Stimulated activated CD4-positive, alpha-beta T cell treated with anti-CD3 and anti-CD28 coated beads, TNF-alpha, amount 100 ng/mL, for 48 hours (primary cell): ENCODE measurements around the gene NECTIN1.

Experiments
- DNase-seq, 3 donors: peaks; one replicate each; pipeline ENCODE4 v3.0.0-alpha.2; 2020; ENCODE audit warnings: low read depth in 3 of 3

NECTIN1 gene

DNA sequence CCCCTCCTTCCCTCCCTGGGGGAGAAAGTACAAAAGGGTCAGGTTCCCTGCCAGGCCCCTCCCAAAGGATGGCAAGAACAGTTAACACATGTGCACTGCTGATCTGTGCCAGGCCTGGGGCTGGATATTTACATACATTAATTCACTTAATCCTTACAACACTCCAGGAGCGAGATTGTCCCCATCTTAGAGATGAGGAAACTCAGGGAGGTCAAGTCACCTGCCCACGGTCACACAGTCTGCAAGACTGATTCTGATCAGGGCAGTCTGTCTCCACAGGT is 36.5 kb downstream of the NECTIN1 start:
- DNase-seq, result no peak

- no peak for DNase-seq
These were observed 37.1 kb downstream of the NECTIN1 start for GRCh38 chr11:119691701-119692539.

- no peak for DNase-seq
These were observed 37.9 kb downstream of the NECTIN1 start for GRCh38 chr11:119691020-119691666.

DNA sequence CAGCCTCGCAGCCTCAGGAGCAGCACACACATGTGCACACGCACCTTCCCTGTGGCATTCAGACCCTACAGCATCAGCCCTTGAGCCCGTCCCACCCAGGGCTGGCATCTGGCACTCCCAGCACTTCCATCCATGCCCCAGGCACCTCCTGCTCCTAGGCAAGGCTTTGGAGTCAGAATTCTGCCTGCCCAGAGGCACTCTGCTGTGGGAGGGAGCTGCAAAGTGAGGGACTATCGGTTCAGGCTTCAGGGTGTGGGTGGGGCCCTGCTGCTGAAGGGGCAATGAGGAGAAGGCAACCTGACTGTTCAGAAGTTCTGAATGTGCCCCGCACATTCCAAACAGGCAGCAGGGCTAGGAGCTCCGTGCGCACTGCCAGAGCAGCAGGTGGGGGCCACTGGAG is 39.7 kb downstream of the NECTIN1 start:
- no peak for DNase-seq

DNA sequence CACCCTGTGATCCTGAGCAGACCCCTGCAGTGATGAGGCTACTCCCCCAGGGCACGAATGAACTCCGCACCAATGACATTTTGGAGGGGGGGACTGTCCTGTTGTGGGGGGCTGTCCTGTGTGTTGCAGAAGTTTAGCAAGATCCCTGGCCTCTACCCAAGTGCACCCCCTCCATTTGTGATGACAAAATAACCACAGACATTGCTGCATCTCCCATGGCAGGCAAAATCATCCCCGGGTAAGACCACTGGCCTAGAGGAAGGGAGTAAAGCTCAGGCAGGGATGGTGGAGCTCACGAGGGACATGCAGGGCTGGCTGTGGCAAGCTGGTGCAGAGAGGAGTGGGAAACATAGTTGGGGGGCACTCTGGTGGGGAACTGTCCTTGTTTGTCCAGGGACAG is 40.6 kb downstream of the NECTIN1 start:
- DNase-seq, result no peak

GRCh38 chr11:119687373-119688046 is 41.5 kb downstream of the NECTIN1 start:
- DNase-seq, result no peak

GRCh38 chr11:119686177-119686882 is 42.7 kb downstream of the NECTIN1 start:
- no peak for DNase-seq

DNA sequence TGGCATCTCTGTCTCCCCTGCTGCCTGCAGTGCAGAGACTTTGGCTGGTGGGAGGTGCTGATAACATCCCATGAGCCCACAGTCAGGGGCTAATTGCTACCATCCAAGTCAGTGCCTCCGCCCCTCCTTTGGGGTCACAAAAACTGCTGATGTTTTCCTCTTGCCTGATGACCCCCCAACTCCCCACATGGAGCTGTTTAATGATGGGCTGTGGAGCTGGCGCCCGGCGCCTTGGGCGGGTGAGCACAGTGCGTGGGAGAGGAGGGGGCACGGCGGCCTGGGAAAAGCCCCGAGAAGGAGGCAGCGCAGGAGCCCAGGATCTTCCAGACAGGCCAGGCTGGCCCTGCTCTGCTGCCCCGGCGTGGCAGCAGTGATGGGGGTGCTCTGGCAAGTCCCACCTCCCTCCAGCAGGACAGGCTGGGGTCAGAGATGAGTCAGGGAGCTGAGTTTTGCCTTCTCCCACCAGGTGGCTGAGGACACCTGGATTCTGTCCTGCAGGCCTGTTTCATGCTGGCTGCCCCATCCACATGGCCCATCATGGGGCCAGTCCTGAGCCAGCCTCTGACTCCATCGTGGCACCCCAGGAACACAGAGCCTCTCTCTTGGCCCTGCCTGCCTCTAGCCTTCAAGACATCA is 43.8 kb downstream of the NECTIN1 start:
- DNase-seq, result no peak

DNA sequence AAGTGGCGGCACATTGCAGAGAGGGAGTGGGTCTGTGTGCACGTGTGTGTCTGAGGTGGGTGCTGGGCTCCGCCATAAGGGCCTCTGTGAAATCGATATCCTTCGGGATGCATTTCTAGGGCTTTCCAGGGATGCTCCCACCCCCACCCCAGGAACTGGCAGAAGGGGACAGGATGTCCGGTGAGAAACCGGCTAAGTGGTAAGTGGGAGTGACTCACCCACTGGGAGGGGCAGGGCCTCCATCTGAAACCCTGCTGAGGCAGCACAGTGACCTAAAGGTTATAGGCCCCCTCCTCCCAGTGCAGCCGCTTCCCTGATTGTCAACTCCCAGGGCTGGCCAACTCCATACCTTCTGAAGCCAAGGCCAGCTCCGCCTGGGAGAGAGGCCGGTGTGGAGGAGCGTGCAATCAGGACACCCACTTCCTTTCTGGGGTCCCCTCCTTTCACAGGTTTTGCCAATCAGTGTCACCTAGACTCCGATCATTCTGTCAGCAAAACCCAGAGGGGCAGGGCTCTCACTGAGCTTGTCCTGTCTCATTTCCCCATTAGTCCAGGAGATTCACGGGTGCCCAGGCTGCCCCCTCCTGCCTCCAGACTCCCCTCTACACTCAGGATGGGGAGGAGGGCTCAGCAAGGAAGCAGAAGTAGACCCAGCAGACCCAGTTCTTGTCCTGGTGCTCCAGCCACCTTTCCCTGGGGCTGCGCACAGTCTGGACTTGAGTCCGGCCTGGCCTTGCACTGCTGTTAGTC is 44.5 kb downstream of the NECTIN1 start:
- no peak for DNase-seq

DNA sequence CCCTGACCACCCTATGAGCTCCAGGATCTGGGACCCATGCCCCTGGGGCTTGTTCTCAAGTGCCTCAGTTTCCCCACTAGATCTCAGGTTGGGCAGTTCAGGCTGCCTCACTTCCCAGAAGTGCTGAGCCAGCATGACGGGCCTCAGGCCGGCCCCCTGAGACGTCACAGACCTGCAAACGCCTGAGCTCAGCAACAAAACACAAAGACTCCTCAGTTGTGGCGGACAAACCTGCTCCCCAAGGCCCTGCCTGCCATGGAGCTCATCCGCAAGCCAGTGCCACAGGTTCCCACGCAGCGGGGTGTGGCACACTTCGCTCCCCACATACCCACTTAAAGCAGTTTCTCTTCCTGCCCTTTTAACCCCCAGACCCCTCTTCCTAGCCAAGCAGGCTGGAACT is 45.2 kb downstream of the NECTIN1 start:
- no peak for DNase-seq

DNA sequence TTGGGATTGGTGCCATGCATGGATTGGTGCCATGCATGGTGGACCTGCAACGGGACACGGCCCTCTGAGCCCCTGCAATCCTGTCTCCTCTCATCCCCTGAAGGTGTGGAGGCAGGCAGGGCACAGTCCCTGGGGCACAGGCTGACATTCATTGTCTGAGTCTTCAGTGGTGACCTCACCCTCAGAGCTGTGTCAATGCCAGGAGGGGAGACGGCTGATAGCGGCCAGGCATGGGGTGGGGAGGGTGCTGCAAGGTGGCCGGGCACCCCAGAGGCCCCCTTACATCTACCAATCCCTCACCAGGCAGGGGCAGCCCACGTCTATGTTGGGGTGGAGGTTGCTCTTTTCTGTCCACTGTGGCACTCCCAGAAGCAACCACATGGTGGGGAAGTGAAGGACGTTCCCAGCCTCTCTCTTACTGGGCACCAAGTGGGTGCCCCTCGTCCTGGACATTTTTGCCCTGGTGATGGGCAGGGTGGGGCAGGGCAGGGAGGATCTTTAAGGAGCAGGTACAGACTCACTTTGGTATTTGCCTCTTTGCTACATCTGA is 47.6 kb downstream of the NECTIN1 start:
- DNase-seq, result no peak

DNA sequence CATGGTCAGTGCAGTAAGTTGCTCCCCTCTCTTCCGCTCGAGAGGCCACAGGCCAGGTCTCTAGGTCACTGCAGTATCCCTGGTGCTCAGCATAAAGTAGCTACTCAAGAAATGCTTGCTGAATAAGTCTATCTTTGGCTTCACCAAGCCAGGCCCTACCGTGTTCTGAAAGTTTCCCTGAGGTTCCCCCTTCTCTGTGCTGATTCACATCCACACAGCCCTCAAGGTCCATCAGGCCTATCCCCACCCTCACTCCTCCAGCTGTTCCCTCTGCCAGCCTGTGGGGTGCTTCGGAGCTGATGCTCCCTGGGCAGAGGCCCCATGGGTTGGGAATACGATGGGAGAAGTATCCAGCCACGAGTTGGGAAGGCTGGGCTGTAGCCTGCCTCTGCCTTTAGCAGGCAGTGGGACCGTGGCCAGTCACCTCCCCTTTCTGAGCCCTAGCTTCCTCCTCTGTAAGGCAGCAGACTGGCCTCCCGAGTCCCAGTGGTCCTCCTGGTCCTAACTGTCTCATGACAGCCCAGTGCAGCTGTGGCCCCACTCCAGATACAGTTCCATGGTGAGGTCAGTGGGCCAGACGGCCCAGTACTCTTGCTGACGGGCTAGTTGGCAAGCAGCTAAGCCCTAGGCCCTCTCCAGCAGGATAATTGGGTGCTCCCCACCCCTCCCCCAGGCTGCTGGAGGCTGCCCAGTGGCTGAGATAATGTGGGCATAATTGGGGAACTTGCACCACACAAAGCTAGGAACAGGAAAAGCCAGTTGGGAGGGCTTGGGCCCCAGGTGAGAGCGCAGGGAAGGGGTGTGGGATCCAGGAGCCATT is 48.2 kb downstream of the NECTIN1 start:
- no peak for DNase-seq

- DNase-seq, result no peak
These were observed 49.7 kb downstream of the NECTIN1 start for GRCh38 chr11:119679346-119679745.

DNA sequence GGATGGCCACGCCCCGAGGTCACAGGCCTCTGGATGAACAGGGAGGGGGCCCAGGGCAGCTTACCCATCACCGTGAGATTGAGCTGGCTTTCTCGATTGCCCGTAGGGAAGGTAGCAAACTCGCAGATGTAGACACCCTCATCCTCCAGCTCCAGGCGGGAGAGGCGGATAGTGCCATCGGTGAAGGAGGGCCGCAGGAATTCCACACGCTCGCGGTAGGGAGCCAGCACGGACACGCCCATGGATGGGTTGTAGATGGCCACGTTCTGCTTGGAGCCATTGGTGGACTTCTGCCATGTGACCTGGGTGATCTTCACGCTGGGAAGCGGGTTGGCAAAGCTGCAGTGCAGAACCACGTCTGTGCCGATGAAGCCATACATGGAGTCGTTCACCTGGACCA is 50.6 kb downstream of the NECTIN1 start:
- DNase-seq, result no peak

DNA sequence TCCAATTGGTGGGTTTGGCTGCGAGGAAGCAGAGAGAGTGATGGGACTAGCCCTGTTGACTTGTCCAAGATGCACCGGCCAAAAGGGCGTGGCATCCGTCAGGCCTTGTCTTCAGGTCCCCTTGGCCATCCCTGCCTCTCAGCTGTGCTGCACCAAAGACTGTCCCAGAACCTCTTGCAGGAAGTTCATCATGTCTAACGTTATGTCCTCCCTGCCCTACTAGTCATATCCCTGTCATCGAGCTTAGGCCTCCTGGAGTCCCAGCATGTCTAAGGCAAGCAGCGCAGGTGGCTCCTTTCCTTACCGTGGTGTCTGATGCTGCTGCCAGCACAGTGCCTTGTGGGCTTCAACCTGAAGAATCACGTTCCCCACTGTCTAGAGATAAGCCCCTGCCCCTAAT is 51.2 kb downstream of the NECTIN1 start:
- no peak for DNase-seq

GRCh38 chr11:119676461-119677020 is 52.5 kb downstream of the NECTIN1 start:
- no peak for DNase-seq

GRCh38 chr11:119673759-119674336 is 55.2 kb downstream of the NECTIN1 start:
- peak in 1 of 3 donors; percentile 6 for DNase-seq

- DNase-seq, result no peak
These were observed 55.8 kb downstream of the NECTIN1 start for GRCh38 chr11:119673052-119673758.

DNA sequence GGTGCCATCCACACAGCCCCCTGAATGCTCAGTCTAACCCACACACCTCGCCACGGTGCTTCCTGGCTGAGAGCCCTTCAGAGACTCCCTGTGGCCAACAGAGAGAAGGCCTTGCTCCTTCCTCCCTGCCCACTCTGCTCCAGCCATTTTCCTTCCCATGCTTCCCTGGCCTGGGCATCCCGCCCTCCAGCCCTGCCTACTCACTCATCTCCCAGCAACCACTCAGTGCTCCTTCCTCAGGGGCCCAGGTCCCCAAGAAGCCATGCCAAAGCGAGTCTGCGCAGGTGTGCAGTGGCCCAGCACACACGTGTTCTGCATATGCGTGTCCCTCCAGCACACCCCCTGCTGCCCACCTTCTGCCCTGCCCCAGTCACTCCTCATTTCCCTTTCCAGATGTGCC is 56.4 kb downstream of the NECTIN1 start:
- no peak for DNase-seq
